ENCODE measurements around the gene TAP2. TPM values are rescaled to one million over a fixed set of nuclear protein-coding genes. Genes with fewer than 3 reads are reported as not detected.
A peak's percentile ranks its signal among the peaks of the same experiment; 100 is the strongest.

TAP2 gene
- polyA plus RNA-seq, 1 donor from 2014 or later, result 1.2 TPM

GRCh38 chr6:32855467-32856174 lies 17.1 kb upstream of the TAP2 start (continued):
- no peak for TF ChIP-seq CTCF (IDR thresholded peaks at IDR 0.05; ENCODE audit: poor library complexity, severe bottlenecking)
- TF ChIP-seq MXI1 (conservative IDR thresholded peaks at IDR 0.05; ENCODE audit: poor library complexity, severe bottlenecking), result no peak
- TF ChIP-seq SMC3 (conservative IDR thresholded peaks at IDR 0.05; ENCODE audit: poor library complexity), result no peak

- H4K20me1 ChIP-seq (ENCODE audit: insufficient read depth), result no peaks in the 10 kb centered on the region
- no peaks in the 10 kb centered on the region for H3K36me3 ChIP-seq (ENCODE audit: insufficient read depth, low read length)
- no peaks in the 10 kb centered on the region for H3F3A ChIP-seq (ENCODE audit: insufficient read depth, low read length, poor library complexity, severe bottlenecking)
- no peak overlapping the region for H3K9ac ChIP-seq (ENCODE audit: low read length)
- no peaks in the 10 kb centered on the region for H3K9me2 ChIP-seq (ENCODE audit: insufficient read depth, low read length)
- H3K27ac ChIP-seq (ENCODE audit: low read length), result no peak overlapping the region
- peak overlapping the region; percentile 68 for H3K4me2 ChIP-seq (ENCODE audit: low read length)
- H2AFZ ChIP-seq (ENCODE audit: low read depth, low read length), result no peak overlapping the region
- H3K27me3 ChIP-seq (ENCODE audit: insufficient read depth, low read depth, low read length), result peaks cover 70% of the 10 kb centered on the region
- H3K79me2 ChIP-seq (replicated peaks; ENCODE audit: insufficient read depth, low read length), result no peaks in the 10 kb centered on the region
- H3K9me3 ChIP-seq (ENCODE audit: low read length), result no peaks in the 10 kb centered on the region
- peak overlapping the region; percentile 71 for H3K4me3 ChIP-seq (ENCODE audit: low read length)
- TF ChIP-seq REST (IDR thresholded peaks at IDR 0.05; ENCODE audit: borderline replicate concordance), result no peak
- no peak for TF ChIP-seq POLR2AphosphoS5 (IDR thresholded peaks at IDR 0.05)
- no peak for TF ChIP-seq SMC3 (conservative IDR thresholded peaks at IDR 0.05; ENCODE audit: poor library complexity)
- TF ChIP-seq MXI1 (conservative IDR thresholded peaks at IDR 0.05; ENCODE audit: poor library complexity, severe bottlenecking), result no peak
These were observed 16.0 kb upstream of the TAP2 start for GRCh38 chr6:32854376-32855178.

- no peaks in the 10 kb centered on the region for H3K79me2 ChIP-seq (replicated peaks; ENCODE audit: insufficient read depth, low read length)
- H3F3A ChIP-seq (ENCODE audit: insufficient read depth, low read length, poor library complexity, severe bottlenecking), result no peaks in the 10 kb centered on the region
- H3K9me2 ChIP-seq (ENCODE audit: insufficient read depth, low read length), result no peaks in the 10 kb centered on the region
- H3K4me3 ChIP-seq (ENCODE audit: low read length), result peak within 1 kb of the TSS; percentile 71
- no peaks in the 10 kb centered on the region for H4K20me1 ChIP-seq (ENCODE audit: insufficient read depth)
- no peaks in the 10 kb centered on the region for H3K9me3 ChIP-seq (ENCODE audit: low read length)
- peak within 1 kb of the TSS; percentile 45 for H2AFZ ChIP-seq (ENCODE audit: low read depth, low read length)
- no peak within 1 kb of the TSS for H3K27ac ChIP-seq (ENCODE audit: low read length)
- H3K27me3 ChIP-seq (ENCODE audit: insufficient read depth, low read depth, low read length), result peaks cover 70% of the 10 kb centered on the region
- H3K9ac ChIP-seq (ENCODE audit: low read length), result peak within 1 kb of the TSS; percentile 20
- peak within 1 kb of the TSS; percentile 68 for H3K4me2 ChIP-seq (ENCODE audit: low read length)
- H3K36me3 ChIP-seq (ENCODE audit: insufficient read depth, low read length), result no peaks in the 10 kb centered on the region
- TF ChIP-seq RAD21 (conservative IDR thresholded peaks at IDR 0.05) (peak; percentile 60), REST (IDR thresholded peaks at IDR 0.05; ENCODE audit: borderline replicate concordance) (no peak), SMC3 (conservative IDR thresholded peaks at IDR 0.05; ENCODE audit: poor library complexity) (peak; percentile 77), CTCF (IDR thresholded peaks at IDR 0.05; ENCODE audit: poor library complexity, severe bottlenecking) (peak; percentile 84), MXI1 (conservative IDR thresholded peaks at IDR 0.05; ENCODE audit: poor library complexity, severe bottlenecking) (peak; percentile 31)
These were observed 15.2 kb upstream of the TAP2 start, which contains the start of the genes PSMB9 and TAP1 for GRCh38 chr6:32853541-32854375. TSS of gene PSMB9 (plus strand) at chr6:32854192. CDS start at chr6:32854230, 38 bp downstream. TSS of gene TAP1 (minus strand) at chr6:32853704. CDS start at chr6:32853636, 68 bp downstream.
